Measurements from ENCODE around the gene SPRR2G.
"Not testable (repeated sequence)": the region's sequence is repeated elsewhere in the genome, so short reads cannot be mapped to it uniquely, and the experiment has no call there.

The SPRR2G gene

GRCh38 chr1:153150846-153151245 lies at the start of gene SPRR2G:
Gene SPRR2G (minus strand): TSS chr1:153150890. CDS start chr1:153150110, 780 bp downstream.
- DNase-seq = no peak

GRCh38 chr1:153195216-153195615 lies 44.5 kb upstream of the SPRR2G start:
- no peak for DNase-seq

GRCh38 chr1:153194331-153195050 lies 43.8 kb upstream of the SPRR2G start:
- no peak for DNase-seq

GRCh38 chr1:153192697-153193096 lies 42.0 kb upstream of the SPRR2G start:
- no peak for DNase-seq

- no peak for DNase-seq
Measured at GRCh38 chr1:153190373-153190772, 39.7 kb upstream of the SPRR2G start.

- DNase-seq = not testable (repeated sequence)
Measured at GRCh38 chr1:153188301-153188700, 37.6 kb upstream of the SPRR2G start.

- DNase-seq = no peak
Measured at GRCh38 chr1:153180556-153180955, 29.9 kb upstream of the SPRR2G start.

GRCh38 chr1:153178922-153179321 lies 28.2 kb upstream of the SPRR2G start:
- DNase-seq = no peak

- no peak for DNase-seq
Measured at GRCh38 chr1:153174624-153175023, 23.9 kb upstream of the SPRR2G start.

- no peak for DNase-seq
Measured at GRCh38 chr1:153168686-153169085, 18.0 kb upstream of the SPRR2G start.

GRCh38 chr1:153155541-153155940 lies 4.9 kb upstream of the SPRR2G start:
- DNase-seq = no peak

- no peak for DNase-seq
Measured at GRCh38 chr1:153152481-153152880, 1.8 kb upstream of the SPRR2G start.

GRCh38 chr1:153141377-153141776 lies 9.3 kb downstream of the SPRR2G start:
- no peak for DNase-seq

GRCh38 chr1:153140484-153140883 lies 10.2 kb downstream of the SPRR2G start:
- no peak for DNase-seq

- DNase-seq = no peak
Measured at GRCh38 chr1:153133743-153134142, 16.9 kb downstream of the SPRR2G start.

- no peak for DNase-seq
Measured at GRCh38 chr1:153133267-153133666, 17.4 kb downstream of the SPRR2G start.

GRCh38 chr1:153128688-153129087 lies 22.0 kb downstream of the SPRR2G start:
- DNase-seq = not testable (repeated sequence)

- DNase-seq = no peak
Measured at GRCh38 chr1:153127296-153127695, 23.4 kb downstream of the SPRR2G start.

- DNase-seq = no peak
Measured at GRCh38 chr1:153125536-153125935, 25.2 kb downstream of the SPRR2G start.

- DNase-seq = not testable (repeated sequence)
Measured at GRCh38 chr1:153123793-153124192, 26.9 kb downstream of the SPRR2G start.

GRCh38 chr1:153122831-153123421 lies 27.8 kb downstream of the SPRR2G start:
- DNase-seq = no peak

- no peak for DNase-seq
Measured at GRCh38 chr1:153120945-153121344, 29.7 kb downstream of the SPRR2G start.

GRCh38 chr1:153119491-153119971 lies 31.2 kb downstream of the SPRR2G start:
- DNase-seq = no peak

- DNase-seq = not testable (repeated sequence)
Measured at GRCh38 chr1:153115264-153115663, 35.4 kb downstream of the SPRR2G start.

- no peak for DNase-seq
Measured at GRCh38 chr1:153113416-153113815, 37.3 kb downstream of the SPRR2G start, which contains the start of gene SPRR2F. Gene SPRR2F (minus strand): TSS chr1:153113516. CDS start chr1:153112733, 783 bp downstream.
